ENCODE results near the gene KNCN.

GRCh38 chr1:46575778-46576177 lies 24.3 kb upstream of the KNCN start:
- TF ChIP-seq CTCF (IDR thresholded peaks at IDR 0.05; ENCODE audit: low read depth, low read length, poor library complexity, severe bottlenecking) (no peak), EZH2phosphoT487 (IDR thresholded peaks at IDR 0.05; ENCODE audit: borderline replicate concordance, low read length) (no peak)
